ENCODE results near the gene RASEF. TPM values are rescaled to one million over a fixed set of nuclear protein-coding genes. Genes with fewer than 3 reads are reported as not detected.

RASEF gene
- total RNA-seq, 4 donors from 2014 or later: 0.12 to 1.6 (median 0.65) TPM

DNA sequence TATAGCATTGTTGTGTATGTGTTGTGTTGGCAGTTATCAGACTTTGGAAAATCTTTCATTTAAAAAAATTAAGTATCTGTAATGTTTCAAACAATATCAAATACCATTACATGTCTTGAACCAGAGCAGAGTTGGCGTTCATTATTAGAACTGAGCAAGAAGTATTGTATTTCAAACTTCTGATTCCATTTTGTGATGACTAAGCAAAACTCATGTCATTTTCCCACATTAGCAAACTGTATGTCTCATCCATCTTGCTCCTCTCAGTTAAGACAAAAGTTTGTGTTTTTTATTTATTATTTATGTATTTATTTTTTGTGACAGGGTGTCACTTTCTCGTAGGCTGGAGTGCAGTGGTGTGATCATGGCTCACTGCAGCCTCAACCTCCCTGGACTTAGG lies 4.6 kb upstream of the RASEF start:
- ATAC-seq (ENCODE audit: low FRiP score): no peak
- DNase-seq (ENCODE audit: low spot score): no peak
- TF ChIP-seq, protein P1, sequence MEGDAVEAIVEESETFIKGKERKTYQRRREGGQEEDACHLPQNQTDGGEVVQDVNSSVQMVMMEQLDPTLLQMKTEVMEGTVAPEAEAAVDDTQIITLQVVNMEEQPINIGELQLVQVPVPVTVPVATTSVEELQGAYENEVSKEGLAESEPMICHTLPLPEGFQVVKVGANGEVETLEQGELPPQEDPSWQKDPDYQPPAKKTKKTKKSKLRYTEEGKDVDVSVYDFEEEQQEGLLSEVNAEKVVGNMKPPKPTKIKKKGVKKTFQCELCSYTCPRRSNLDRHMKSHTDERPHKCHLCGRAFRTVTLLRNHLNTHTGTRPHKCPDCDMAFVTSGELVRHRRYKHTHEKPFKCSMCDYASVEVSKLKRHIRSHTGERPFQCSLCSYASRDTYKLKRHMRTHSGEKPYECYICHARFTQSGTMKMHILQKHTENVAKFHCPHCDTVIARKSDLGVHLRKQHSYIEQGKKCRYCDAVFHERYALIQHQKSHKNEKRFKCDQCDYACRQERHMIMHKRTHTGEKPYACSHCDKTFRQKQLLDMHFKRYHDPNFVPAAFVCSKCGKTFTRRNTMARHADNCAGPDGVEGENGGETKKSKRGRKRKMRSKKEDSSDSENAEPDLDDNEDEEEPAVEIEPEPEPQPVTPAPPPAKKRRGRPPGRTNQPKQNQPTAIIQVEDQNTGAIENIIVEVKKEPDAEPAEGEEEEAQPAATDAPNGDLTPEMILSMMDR (IDR thresholded peaks at IDR 0.05): no peak

DNA sequence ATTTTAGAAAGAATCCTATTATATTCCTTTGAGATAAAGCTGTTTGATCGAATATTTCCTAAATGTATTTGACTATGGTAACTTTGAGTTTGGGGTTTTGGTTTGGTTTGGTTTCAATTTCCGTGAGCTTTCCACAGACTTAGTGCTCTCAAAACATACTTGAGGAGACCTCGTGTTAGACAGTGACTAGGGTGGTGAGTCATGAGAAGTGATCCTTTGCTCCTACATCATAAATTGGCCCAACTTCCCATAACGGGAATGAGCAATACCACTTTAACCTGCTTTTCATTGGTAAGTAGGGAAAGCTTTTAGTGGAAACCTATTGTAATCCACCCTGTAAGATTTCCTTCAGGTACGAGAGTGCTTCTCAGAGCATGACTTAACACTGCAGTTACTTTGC lies 3.8 kb upstream of the RASEF start:
- TF ChIP-seq, protein P1 (IDR thresholded peaks at IDR 0.05): no peak
- DNase-seq (ENCODE audit: low spot score) (no peak), ATAC-seq (ENCODE audit: low FRiP score) (peak; percentile 29)

DNA sequence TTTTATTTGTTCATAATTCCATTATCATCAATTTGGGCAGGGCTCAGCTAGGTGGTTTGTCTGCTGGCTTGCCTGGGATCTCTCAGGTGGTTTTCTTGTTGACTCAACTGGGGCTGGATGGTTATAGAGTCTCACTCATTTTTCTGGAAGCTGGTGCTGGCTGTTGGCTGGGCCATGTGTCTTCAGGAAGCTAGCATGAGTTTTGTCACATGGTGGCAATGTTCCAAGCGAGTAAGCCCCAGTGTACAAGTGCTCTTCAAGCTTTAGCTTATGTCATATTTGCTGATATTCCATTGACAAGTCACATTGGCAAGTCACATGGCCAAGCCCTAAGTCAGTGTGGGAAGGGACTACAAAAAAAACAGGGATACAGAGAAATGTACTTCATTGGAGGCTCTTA lies 2.3 kb upstream of the RASEF start:
- TF ChIP-seq, protein P1 (IDR thresholded peaks at IDR 0.05): no peak
- DNase-seq (ENCODE audit: low spot score): no peak
- no peak for ATAC-seq (ENCODE audit: low FRiP score)

DNA sequence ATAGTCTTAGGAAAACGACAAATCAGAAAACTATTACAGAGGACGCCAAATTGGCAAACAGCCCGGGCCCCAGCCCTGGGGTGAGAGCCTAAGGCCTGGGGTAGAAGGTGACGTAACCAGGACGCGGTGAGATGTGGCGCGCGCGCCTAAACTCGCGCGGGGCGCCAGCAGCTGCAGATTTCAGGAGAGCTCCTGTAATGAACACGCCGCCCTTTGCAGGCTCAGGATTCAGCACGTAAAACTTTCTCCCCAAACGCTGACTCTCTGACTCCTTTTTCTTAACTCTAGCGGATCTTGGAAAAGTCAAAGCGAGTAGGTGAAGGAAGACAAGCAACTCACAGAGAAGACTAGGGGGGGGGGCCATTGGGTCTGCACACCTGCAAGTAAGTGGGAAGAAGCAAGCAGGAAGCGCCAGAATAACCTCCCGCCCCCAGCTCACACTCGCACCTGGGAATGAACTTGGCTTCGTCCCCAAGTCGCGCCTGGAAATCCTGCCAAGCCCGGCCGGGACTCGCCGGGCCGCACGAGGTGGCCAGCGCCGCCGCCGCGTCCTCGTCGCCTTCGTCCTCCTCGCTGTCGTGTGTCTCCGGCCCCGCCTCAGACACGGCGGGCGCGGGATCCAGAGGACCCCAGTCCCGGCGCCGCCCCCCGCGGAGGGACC lies 822 bp downstream of the RASEF start:
- peak; percentile 46 for ATAC-seq (ENCODE audit: low FRiP score)
- TF ChIP-seq, protein P1 (IDR thresholded peaks at IDR 0.05): no peak
- DNase-seq (ENCODE audit: low spot score): no peak

DNA sequence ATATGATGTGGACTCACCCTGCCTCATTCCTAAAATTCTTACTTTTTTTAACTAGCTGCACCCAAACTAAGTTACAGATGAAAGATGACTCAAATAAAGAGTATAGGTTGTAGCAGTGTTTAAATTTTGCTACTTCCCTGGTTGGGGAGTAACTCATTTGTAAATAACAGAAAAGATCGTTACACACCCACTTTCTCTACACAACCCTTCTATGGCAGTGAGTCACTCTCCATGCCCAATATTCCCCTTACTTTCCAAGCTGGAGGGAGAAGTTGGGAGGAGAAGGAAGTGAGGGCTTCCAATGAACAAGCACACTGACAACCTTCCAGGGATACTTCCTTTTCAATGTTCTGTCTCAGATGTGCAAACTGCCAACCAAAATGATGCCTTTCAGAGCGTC lies 1.9 kb downstream of the RASEF start:
- DNase-seq (ENCODE audit: low spot score): no peak
- TF ChIP-seq, protein P1 (IDR thresholded peaks at IDR 0.05): no peak
- ATAC-seq (ENCODE audit: low FRiP score): no peak

DNA sequence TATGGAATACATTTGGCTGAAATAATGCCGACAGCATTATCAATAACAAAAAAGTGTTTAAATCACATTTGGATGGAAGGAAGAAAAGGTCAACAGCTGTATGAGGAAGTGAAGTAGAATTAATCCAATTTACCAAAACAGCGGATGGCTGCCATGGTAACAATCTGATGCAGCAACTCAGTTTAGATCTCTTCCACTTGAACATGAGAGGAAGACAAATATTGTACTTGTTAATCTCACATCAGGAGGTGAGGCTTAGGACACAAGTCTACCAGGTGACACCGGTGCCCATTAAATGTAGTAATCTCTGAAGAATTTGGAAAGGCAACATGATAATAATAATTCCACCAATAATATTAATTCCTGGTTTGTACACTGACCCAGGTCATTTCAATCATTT lies 2.4 kb downstream of the RASEF start:
- no peak for ATAC-seq (ENCODE audit: low FRiP score)
- no peak for DNase-seq (ENCODE audit: low spot score)
- TF ChIP-seq, protein P1 (IDR thresholded peaks at IDR 0.05): no peak

DNA sequence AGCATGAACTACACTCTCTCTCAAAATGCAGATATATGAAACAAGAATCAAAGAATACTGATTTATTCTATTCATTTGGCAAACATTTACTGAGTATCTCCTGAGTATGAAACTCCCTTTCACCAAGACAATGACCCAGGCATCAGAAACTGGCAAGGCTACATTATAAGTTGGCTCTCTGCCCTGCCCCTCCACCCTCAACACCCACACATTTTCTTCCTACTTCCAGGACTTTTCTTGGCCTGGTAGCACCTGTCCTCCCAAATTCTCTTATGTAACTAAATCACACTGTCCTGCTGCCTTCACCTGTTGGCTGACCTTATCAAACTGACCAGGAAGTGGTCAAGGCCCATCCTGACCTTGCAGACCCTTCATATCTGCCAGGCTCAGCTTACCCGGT lies 3.5 kb downstream of the RASEF start:
- DNase-seq (ENCODE audit: low spot score) (no peak), ATAC-seq (ENCODE audit: low FRiP score) (no peak)
- TF ChIP-seq, protein P1 (IDR thresholded peaks at IDR 0.05): no peak

All from omental fat pad (tissue), 4 donors.